HG03064 (cell line): ENCODE measurements around the gene SUPT20H.

Source experiments
- ATAC-seq: cut with Tn5 transposase; IDR thresholded peaks from one replicate; pipeline ENCODE4 v1.9.1; 2021; ENCODE audit warnings: low read depth; ENCODE audit not compliant: unreplicated experiment

SUPT20H gene

DNA sequence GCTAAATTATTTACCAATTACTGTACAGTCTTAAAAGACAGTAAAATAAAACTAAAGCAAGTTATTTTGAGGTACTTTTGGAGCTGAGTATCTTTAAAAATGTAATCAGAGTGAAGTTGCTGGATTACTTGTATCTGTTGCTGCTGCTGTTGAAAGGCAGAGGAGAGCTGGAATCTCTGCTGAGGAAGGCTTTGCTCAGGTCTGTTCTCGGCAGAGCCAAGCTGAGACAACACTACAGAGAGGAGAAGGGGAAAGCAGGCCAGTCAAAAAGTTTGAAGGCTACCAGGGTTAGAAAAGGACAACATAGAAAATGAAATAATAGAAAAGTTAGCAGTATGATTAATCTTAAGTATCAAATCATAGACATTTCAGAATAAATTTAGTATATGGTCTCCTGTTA, 49.1 kb downstream of the SUPT20H start:
- no peak for ATAC-seq

DNA sequence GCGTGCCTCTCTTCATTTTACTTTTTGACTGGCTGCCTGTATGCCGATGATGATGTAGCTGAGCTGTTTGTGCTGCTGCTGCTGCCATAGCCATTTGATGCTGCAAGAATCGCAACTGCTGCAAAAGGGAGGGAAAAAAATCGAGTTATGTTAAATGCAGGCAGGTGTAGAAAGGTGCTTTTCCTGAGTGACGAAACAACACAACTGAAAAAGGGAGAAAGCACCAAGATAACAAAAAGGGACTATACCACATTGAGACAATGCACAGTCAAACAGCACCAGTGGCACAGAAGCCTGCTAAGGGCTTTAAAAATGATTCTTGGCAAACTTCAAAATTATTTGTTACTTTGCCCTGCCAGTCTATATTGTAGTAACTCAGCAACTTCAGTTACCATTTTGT, 49.8 kb downstream of the SUPT20H start:
- ATAC-seq = no peak

DNA sequence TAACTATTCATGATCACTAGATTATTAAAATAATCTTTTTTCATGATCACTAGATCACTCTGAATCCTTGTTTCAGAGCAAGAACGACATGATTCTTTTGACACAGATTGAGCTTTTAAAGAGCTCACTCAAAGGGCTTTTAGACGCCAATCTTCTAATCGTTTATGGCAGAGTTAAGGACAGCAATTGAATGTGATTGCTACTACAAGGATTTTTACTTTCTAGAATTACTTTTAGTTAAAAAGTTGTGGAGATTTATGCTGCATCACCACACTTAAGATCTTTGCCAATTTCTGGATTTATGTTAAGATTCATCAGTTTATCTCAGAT, 57.6 kb downstream of the SUPT20H start:
- no peak for ATAC-seq

DNA sequence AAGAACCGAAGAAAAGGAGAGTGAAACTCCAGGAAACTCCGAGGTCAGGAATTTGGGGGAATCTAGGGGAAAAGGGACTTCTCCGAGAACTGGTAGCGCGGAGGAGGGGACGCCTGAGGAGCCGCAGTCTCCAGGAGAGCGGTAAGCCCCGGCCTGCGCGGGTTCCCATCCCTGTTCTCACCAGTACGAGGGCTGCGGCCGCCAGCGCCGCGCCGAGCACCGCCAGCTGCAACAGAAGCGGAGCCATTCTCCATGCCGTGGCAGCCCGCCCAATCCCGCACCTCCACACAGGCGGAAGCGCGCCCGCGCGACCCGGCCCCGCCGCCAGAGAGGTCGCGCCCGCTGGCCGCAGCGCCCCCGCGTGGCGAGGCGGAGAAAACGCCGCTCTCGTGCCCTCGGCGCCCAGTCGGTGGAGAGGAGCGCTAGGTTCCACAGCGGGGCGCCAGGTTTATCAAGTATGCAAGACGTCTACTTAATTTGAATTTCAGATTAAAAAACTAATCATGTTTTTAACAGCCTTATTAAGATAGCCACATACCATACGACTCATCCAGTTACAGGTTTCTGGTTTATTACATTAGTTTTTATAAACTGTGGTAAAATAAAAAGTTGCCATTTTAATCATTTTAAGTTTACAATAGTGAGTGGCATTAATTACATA, 60.3 kb downstream of the SUPT20H start, which contains the start of gene ALG5:
Gene ALG5 (minus strand): TSS at position 287 of the 661 bp plus-strand sequence. CDS start 40 bp downstream, at position 247.
- ATAC-seq = peak; percentile 68

DNA sequence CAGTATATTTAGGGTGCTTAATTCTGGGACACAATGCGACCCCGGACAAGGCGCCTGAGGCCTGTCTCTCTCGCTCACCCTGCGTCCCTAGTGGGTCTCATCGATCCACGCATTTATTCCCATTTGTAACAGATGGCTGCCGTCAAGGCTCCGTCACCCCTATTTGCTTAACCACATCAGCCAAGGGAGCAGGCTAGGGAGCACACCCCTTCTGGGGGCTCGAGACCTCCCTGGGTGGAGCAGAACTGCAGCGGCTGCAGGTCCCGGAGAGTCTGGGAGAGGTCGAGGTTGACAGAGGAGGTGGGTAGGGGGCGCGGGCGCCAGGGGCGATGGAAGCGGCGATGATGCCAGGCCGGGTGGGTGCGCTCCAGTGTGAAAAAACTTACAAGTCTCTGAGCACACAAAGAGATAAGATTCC, 60.9 kb downstream of the SUPT20H start:
- no peak for ATAC-seq

DNA sequence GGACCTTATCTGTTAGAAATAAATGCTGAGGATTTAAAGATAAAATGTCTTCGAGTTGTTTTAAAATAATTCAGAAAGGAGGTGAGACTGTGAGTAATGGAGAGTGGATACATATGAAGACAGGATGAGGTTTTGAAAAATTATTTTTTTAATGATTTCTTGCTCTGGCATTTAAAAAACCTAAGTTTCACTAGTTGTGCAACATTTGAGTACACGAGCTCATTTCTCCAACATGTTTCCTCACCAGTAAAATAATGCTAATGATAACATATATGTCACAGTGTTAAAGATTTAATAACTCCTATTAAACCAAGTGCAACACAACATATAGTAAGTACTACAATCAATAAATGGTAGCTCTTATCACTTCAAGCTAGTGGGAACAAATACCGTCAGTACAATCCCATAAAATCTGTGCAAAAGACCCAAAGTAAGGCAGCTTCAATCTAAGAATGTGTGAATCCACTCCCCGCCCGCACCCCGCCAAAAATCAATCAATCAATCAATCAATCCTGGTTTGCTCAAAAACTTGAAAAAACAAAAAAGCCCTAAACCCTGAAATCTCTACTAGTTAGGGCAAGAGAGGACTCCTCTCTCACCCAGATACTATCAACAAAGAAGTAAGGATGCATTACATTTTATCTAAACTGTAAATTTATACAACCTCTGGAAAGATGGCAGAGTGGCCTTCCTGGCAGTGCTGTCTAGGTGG, 61.6 kb downstream of the SUPT20H start:
- ATAC-seq = no peak

DNA sequence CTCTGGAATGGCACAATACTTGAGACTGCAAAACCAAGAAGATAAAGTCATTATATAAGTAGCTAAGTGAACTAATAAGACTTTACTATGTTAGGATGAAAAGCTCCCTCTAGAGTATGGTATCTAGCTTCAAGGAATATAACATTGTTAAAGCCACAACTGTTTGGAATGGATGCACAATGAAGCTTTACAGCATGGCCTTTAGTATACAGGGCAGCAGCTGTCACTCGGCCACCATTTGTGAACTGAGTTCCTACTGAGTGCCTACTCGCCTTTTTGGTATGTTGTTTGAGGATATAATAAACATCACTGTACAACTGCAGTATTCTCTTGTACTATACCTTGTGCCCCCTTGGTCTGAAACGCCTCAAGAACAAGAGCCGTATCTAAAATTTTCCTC, 67.1 kb downstream of the SUPT20H start:
- no peak for ATAC-seq

DNA sequence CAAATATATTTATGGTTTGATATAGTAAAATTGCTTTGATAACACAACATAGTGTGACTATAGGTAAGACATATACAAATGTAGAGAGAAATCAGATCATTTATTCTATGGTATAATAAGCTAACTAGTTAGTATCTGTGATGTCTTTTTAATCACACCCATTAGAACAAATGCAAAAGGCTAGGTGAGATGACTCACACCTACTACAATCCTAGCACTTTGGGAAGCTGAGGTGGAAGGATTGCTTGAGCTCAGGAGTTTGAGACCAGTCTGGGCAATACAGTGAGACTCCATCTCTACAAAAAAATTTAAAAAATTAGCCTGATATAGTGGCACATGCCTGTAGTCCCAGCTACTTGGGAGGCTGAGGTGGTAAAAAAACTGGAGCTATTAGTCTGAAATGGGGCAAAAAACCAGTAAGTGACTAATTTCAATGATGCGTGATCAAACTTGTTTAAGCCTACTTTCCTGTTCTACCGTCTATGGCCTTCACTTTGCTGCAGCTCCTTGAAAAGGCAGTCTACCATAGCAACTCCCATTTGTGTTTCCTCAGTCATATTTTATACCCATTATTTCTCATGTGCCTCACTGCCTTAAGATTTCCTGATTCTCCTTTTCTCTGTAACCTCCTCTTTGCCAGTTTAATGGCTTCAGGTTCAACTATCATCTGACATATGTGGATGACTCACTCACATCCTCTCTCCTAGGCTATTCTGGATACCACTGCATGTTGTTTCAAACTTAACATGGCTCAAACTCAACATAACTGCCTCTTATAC, 72.8 kb downstream of the SUPT20H start:
- ATAC-seq = no peak

DNA sequence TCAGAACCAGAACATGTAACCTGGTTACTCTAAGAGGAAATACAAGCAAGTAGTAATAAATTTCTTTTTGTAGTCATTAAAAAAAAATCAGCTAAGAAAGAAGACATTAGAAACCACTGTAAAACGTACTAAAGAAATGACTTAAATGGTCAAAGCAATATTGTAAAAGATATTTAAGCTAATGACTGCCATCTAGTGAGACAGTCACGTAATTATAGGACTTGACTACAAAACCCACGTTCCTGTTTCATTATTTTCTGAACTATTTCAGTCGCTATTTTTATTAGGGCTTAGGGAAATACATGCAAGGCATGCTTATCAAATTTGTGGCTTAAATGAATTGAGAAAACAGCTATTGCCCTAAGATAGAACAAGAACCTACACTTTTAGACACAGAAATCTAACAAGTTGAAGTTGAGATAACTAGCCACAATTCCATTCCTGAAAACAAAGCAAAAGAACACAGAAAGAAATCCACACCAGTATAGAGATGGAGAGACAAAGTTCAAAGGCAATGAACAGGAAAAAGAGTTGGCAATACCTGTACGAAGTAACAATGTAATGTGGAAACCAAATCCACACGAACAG, 78.2 kb downstream of the SUPT20H start:
- ATAC-seq = no peak

DNA sequence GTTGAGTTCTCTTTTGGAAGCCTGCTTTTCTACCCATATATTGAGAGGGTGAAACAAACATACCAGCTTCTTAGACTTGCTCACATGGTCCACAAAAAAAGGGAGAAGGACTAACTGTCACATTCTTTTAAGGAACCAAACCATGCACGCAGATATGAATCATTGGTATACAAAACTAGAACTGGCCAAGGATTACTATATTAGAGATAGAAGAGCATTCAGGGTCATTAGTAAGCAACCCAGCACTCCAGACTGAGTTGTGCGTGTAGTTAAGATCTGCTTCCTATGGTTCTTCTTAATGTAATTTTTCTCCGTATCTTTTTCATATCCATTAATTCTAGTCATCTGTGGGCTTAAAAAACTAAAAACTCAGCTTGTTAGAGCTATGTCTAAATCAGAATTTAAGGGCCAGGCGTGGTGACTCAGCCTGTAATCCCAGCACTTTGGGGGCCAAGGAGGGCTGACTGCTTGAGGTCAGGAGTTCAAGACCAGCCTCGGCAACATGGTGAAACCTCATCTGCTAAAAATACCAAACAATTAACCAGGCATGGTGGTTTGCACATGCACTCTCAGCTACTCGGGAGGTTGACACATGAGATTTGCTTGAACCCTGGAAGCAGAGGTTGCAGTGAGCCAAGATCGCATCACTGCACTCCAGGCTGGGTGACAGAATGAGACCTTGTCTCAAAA, 80.0 kb downstream of the SUPT20H start:
- no peak for ATAC-seq

DNA sequence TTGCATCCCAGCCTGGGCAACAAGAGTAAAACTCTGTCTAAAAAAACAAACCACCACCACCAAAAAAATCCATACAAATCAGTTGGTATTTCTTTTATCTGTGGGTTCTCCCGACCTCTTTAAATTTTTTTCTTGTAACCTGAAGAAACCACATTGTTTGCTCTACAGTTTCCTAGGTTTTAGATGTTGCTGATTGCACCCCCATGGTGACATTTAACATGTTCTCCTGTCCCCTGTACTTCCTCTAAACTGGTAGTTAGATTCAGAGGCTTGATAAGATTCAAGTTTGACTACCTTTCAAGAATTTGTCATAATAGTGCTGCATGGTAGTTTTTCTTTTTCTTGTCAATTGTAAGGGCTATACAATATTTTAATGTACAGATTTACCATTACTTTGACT, 84.3 kb downstream of the SUPT20H start:
- no peak for ATAC-seq

DNA sequence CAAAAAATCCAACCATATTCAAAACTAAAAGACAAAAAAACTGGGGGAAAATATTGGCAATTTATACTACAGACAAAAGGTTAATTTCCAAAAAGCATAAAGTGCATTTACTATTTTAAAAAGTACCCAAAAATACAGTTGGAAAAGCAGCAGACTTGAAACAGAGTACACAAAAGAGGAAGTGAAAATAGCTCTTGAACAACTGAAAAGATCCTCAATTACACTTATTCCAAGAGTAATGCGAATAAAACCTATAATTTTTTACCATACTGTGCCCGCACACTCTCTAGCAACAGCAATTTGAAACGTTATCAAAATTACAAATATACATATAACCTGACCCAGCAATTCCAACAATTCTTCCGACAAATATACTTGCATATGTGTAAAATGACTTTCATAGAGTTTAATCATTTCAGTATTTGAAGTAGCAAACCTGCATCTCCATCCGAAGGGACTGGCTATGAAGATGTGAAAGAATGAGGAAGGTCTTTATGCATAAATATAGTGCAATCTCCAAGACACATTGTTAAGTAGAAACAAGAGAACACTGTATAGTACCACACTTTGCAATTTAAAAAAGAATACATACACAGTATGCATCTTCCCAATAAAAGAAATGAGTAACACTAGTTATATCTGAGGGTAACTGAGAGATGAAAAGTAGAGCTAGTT, 85.7 kb downstream of the SUPT20H start:
- ATAC-seq = peak; percentile 76

DNA sequence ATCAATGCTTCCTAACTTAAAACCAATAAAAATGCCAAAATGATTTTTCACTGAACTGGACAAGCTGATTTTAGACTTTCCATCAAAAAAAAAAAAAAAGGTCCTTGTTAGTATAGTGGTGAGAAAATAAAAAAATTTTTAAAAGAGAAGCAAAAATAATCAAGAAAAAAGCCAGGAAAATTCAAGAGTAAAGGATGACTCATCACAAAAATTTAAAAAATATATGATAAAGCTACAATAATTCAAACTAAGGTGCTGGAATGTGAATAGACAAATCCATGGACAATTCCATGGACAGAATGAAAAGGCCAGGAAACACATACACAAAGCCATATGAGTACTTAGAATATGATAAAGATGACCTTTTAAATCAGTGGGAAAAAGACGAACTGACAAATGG, 86.5 kb downstream of the SUPT20H start:
- ATAC-seq = no peak

DNA sequence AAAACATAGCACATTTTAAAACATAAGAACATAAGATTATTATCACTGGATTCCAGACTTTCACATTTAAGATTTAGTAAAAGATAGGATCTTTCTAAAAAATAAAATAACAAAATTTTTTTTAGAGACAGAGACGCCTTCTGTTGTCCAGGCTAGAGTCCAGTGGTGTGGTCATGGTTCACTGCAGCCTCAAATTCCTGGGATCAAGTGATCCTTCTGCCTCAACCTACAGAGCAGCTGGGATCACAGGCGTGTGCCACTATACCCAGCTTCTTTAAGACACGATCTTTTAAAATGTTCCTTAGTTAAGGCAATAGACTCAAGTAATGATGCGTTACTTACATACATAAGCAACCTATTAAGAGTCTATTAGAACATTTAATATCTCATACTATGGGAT, 93.1 kb downstream of the SUPT20H start:
- no peak for ATAC-seq

DNA sequence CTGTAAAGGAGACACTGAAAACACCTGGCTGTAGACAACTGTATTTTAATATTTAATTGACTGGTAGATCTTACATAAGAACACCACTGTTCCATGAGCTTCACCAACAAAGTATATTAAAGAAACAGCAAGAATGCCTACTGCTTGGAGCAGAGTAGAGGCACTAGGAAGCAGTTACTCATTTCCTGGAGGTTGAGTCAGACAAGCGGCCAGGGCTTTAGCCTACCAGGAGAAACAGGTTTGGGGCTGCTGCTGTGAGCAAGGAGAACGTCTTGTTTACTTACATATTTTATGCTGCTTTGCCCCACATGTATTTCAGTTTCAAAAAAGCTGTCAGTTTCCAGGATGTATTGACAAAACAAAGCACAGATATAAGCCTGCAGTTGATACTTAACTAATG, 93.7 kb downstream of the SUPT20H start:
- no peak for ATAC-seq

DNA sequence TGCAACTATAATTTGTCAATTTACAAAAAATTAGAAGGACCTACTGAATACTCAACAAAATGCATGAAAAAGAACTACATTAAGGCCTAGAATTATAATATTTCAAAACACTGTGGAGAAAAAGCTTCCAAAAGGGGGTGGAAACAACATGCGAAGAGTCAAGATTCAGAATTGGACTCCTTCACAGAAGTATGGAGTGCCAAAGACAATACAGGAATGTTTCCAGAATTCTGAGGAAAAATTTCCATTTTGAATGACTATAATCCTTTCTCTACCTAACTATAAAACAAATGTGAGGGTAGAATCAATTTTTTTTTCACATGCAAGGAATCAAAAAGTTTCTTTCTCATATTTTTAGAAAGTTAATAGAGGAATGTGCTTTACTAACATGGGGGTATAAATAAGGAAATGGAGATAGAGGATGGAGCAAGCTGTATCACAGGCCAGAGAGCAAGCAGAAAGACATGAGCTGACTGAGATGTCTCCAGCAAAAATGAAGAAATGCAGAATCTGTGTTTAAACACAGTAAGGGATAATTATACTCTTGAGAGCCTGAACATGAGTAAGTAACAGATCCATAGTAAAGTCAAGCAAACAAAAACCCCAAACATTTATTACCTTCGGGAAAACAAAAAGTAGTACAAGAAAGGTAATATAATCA, 99.9 kb downstream of the SUPT20H start:
- ATAC-seq = no peak
